Cardiac fibroblast (primary cell): ENCODE measurements around the gene POLR1A.

Experiments
- DNase-seq, 2 donors: peaks; one replicate each; pipeline versions ENCODE4 v3.0.0 to v3.0.0-alpha.2; 2010; ENCODE audit warnings: low read depth in 2 of 2
- H3K4me3 ChIP-seq, 2 donors: replicated peaks in 1 of 2; 1 replicate in 1 of 2; 2 replicates in 1 of 2; pipeline ENCODE4 v1.5.1; 2011; ENCODE audit warnings: low read depth in 2 of 2, low read length in 2 of 2, mild to moderate bottlenecking in 2 of 2, moderate library complexity in 1 of 2
- CTCF ChIP-seq: IDR thresholded peaks from one replicate; pipeline ENCODE4 v1.5.1; 2011; ENCODE audit warnings: low read depth, mild to moderate bottlenecking, low read length, inconsistent platforms

POLR1A gene

DNA sequence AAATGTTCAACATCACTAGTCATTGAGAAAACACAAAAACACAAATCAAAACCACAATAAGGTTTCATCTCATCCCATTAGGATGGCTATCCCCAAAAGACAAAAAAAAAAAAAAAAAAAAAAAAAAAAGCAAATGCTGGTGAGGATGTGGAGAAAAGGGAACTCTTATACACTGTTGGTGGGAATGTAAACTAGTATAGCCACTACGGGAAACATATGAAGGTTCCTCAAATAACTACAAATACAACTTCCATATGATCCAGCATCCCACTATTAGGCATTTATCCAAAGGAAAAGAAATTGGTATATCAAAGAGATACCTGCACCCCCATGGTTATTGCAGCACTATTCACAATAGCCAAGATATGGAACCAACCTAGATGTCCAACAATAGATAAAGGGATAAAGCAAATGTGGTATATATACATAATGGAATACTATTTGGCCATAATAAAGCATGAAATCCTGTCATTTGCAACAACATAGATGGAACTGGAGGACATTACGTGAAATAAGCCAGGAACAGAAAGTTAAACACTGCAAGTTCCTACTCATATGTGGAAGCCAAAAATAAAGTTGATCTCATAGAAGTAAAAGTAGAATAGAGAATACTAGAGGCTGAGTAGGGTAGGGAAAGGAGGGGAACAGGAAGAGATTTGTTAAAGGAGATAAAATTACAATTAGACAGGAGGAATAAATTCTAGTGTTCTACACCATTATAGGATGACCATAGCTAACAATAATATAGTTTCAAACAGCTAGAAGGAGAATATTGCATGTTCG lies 8.4 kb downstream of the POLR1A start:
- DNase-seq: no peak
- no peak overlapping the region for H3K4me3 ChIP-seq
- no peak for TF ChIP-seq CTCF

GRCh38 chr2:86094229-86094628 lies 11.5 kb downstream of the POLR1A start:
- DNase-seq: no peak
- no peak for TF ChIP-seq CTCF
- H3K4me3 ChIP-seq: no peak overlapping the region

- TF ChIP-seq CTCF: peak; percentile 47
- no peak for DNase-seq
- no peak overlapping the region for H3K4me3 ChIP-seq
Measured at GRCh38 chr2:86087936-86088850, 17.5 kb downstream of the POLR1A start.

DNA sequence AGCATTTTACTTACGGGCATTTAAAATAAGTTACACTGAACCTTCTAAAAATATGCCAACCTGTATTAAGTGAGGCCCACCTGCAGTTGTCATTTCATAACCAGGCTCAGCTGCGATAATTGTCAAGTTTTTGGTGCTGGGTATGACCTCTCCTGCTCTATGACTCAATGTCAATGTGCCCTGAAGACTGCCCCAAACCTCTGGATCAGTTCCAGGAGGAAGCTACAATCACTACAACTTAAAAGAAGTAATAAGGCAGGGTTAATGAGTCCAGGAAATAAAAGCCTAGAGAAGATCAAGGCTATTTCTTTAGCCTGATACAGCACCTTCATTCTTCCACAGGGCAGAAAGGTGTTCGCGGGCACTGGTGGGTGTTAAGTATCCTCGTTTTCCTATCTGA lies 22.9 kb downstream of the POLR1A start:
- TF ChIP-seq CTCF: no peak
- DNase-seq: no peak
- no peak overlapping the region for H3K4me3 ChIP-seq

DNA sequence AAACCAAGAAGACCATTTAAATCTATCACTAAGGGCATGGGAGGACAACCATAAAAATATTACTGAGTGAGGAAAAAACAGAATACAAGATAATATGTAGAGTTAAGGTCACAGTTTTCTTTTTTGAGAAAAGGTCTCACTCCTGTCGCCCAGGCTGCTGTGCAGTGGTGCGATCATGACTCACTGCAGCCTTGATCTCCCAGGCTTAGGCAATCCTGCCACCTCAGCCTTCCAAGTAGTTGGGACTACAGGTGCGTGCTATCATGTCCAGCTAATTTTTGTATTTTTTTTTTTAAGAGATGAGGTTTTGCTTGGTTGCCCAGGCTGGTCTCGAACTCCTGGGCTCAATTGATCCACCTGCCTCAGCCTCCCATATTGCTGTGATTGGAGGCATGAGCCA lies 24.0 kb downstream of the POLR1A start:
- no peak overlapping the region for H3K4me3 ChIP-seq
- DNase-seq: no peak
- no peak for TF ChIP-seq CTCF

- TF ChIP-seq CTCF: peak; percentile 86
- H3K4me3 ChIP-seq: no peak overlapping the region
- DNase-seq: peak; percentile 74 to 80
Measured at GRCh38 chr2:86079981-86080911, 25.4 kb downstream of the POLR1A start.
